GM19324 (cell line): Measurements from ENCODE around the gene ATP1A3.

ENCODE experiments used
- ATAC-seq: cut with Tn5 transposase; IDR thresholded peaks from one replicate; pipeline ENCODE4 v1.9.1; 2021; ENCODE audit warnings: mild to moderate bottlenecking, moderate library complexity; ENCODE audit not compliant: unreplicated experiment, low FRiP score

Gene ATP1A3

DNA sequence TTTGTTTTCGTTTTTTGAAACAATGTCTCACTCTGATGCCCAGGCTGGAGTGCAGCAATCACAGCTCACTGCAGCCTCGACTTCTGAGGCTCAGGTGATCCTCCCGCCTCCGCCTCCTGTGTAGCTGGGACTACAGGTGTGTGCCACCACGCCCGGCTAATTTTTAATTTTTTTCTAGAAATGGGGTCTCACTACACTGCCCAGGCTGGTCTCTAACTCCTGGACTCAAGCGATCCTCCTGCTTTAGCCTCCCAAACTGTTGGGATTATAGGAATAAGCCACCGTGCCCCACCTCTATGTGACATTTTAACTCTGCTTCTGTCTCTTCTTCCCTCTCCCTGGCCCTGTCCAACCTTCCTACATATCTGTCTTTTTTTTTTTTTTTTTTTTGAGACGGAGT lies 5.1 kb downstream of the ATP1A3 start:
- no peak for ATAC-seq

GRCh38 chr19:41987141-41987860 lies 6.7 kb downstream of the ATP1A3 start:
- ATAC-seq = no peak

GRCh38 chr19:41984961-41985360 lies 9.1 kb downstream of the ATP1A3 start:
- no peak for ATAC-seq

- ATAC-seq = no peak
Observed at GRCh38 chr19:41981724-41982123, 12.3 kb downstream of the ATP1A3 start.

DNA sequence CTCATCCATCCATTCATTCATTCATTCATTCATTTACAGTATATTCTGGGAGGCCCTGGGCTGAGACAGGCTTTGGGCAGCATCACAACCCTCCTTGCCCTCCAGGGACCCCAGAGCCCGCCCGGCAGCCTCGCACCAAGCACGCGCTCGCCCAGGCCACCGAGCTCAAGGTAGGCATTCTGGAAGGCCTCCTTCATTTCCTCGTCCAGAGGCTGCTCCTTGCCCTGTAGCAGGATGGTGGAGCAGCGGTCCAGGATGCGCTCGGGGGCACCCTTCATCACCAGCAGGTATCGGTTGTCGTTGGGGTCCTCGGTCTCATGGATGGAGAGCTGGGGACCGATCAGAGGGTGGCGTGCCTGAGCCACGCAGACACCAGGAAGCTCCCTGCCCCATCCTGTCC lies 15.6 kb downstream of the ATP1A3 start:
- no peak for ATAC-seq

GRCh38 chr19:41977916-41978315 lies 16.1 kb downstream of the ATP1A3 start:
- no peak for ATAC-seq

DNA sequence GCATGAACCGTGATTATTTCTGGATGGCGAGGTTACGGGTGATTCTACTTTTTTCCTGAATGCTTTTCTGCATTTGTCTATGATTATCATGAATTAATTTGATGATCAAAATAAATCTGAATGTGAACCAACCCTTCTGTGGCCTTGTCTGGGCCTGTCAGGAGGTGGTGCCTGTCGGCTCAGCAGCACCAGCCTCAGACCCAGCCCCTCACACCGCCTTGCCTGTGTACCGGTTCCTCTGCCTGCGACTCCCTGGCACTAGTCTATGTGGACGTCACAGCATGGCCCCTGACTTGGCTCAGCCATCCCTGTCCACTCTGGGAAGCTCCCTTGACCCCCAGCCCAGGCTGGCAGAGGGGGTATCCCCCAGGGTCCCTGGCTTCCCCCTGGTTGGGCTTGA lies 19.4 kb downstream of the ATP1A3 start:
- no peak for ATAC-seq

DNA sequence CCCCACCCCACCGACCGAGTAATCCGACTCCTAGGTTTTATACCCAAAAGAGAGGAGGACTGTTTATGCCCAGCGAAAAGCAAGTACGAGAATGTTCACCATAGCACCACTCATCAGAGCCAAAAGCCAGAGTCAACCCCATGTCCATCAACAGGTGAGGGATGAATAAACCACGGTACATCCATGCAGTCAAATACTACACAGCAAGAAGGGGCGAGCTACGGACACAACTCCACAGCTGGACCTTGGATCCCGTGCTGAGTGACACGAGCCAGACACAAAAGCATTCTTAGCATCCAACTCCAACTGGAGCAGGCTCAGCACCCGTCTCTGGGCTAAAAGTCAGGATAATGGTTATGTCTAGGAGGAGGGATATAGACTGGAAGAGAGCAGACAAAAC lies 22.7 kb downstream of the ATP1A3 start:
- no peak for ATAC-seq

GRCh38 chr19:41969772-41970458 lies 24.1 kb downstream of the ATP1A3 start:
- no peak for ATAC-seq

DNA sequence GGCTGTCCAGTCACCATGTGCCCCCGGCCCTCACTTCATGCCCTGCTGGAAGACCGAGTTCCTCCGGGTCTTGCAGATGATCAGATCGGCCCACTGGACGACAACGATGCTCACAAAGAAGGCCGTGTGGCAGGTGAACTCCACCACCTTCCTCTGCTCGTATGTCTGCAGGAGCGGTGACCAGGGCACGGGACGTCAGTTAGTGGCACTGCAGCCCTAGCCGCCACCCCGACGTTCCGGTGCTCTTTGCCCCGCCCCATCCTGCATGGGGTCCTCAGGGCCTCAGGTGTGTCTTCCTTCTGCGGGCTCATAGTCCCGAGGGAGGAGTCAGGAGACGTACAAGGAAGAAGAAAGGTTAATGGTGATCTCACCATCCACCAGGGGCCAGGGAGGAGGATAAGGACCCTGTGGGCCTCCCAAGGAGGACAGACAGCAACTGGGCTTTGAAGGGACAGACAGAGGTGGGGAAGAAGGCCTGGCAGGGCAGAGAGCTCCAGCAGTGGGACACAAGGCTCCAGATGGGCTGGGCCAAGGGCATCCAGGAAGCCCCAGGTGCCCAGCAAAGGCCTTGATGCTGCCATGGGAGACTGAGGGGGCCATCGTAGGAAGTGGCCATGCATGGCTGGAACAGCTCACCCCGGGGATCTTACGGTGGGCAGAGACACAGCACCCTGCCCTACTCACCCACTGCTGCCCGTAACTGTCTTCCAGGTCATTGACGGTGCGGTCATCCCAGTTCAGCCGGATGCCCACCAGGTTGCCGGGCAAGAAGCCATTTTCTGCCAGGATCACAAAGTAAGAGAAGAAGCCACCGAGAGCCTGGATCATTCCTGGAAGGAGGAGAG lies 25.1 kb downstream of the ATP1A3 start:
- ATAC-seq = no peak

DNA sequence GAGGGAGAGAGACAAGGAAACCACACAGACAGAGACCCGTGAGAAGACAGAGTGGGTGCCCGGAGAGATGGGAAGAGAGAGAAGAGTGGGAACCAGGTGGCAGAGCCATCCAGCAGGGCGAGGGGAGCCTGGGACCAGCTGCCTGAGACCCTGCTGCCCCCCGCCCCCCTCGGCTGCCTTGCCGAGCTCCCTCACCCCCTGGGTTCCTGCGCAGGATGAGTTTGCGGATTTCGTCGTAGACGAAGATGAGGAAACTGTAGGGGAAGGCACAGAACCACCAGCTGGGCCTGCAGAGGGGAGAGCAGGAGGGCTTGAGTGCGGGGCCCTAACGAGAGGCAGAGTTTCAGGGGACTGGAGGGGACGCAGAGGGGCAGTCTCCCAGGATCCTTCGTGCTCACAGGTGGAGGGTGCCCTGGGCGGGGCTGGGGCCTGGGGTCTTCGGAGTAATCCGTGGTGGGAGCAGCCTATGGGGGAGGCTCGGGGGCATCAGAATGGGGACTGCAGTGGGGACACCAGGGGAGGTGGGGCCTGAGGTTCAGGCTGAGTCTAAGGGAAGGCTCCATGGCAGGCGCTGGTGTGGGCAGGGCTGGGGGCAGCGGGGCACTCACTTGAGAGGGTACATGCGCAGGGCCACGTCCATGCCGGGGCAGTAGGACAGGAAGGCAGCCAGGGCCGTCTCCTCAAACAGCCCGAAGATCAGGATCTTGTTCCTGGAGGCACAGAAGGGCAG lies 26.8 kb downstream of the ATP1A3 start:
- no peak for ATAC-seq

- ATAC-seq = no peak
Observed at GRCh38 chr19:41965106-41965505, 28.9 kb downstream of the ATP1A3 start.

- no peak for ATAC-seq
Observed at GRCh38 chr19:41960973-41961372, 33.1 kb downstream of the ATP1A3 start.

DNA sequence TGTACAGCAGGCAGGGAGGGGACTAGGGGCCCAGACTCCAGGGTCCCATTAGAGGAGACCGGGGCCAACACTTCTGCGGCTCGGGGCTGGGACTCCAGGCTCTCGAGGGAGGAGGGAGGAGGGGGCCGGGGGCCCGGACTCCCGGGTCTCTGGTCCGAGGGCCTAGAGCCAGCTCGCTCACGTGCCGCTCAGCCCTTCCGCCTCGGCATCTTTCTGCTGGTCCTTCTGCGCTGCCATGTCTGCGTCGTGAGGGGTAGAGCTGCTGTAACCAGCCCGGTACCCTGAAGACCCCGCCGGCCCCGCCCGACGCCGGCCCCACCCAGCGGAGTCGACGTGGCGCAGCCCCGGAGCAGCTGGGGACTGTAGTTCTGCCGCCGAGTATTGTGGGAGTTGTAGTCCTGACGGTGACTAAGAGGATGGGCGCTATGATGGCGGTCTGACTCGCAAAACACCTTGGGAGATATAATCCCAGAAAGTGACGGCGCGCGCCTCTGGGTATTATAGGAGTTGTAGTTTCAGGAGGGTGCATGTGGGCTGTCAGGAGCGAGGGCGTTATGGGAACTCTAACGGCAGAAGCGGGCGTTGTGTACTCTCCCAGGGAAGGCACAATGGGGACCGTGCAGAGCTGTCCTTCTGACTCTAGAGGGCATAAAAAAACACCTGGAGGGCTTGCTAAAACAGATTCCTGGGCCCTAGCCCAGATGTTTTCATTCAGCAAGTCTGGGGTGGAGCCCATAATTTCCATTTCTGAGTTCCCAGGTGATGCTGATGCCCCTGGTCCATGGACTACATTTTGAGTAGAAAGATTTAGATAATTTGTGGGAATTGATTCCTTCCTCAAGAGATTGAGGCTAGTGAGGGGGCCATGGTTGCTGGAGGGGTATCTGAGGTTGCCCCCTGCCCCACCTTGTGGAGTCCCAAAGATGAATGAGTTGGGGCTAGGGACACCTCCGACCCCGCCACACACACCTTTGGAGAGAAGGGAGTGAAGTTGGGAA lies 34.7 kb downstream of the ATP1A3 start, which contains the start of gene RABAC1:
Gene RABAC1 (minus strand): TSS at position 266 of the 998 bp plus-strand sequence. CDS start 29 bp downstream, at position 237.
- ATAC-seq = peak; percentile 82

DNA sequence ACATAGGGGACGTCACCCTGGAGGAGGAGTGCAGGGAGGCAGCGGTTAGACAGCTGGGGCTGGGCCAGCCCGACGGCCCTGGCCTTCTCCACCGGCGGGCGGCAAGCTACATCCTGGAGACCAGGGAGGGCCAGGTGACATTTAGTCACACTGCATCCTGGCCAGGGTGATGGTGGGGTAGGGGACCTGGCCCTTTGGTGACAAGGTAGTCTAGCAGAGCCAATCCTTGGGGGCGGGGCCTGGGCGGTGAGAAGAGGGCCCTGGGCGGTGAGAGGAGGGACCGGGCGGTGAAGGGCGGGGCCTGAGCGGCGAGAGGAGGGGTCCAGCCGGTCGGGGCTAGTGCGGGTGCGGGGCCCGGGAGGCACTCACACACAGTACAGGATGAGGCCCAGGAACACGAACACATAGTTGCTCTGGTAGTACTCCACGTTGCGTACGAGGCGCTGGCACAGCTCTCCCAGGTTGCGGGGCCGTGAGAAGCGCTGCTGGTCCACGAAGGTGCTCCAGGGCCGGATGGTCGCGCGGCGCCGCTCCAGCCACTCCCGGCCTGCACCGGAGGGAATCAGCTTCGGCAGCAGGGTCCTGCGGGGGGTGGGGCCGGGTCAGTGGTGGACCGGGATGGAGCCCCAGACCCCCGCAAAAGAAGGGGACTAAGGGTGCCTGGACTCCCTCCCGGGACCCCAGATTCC lies 35.5 kb downstream of the ATP1A3 start:
- ATAC-seq = peak; percentile 50

DNA sequence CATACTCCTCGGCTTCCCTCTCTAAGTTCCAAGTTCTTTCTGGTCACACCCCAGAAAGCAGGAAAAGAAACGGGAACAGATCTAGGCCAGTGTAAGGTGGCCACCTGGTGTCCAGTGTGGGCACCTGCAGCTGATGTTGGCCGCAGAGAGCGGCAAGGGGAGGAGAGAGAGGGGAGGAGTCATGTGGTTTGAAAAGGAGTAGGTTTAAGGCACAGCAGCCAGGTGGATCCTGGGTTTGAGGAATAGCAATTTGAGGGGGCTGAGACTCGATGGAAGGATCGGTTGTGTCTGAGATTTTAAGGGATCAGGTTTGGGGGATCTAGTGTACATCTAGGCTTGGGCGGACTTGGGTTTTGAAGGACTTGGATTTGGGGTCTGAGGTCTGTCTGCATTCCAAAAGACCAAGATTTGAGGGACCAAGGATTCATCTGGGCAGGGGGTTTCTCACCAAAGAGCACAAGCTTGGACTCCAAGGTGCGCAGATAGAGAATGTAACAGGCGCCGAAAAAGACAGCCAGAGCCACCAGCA lies 36.1 kb downstream of the ATP1A3 start:
- peak; percentile 36 for ATAC-seq

- ATAC-seq = no peak
Observed at GRCh38 chr19:41957161-41957837, 36.7 kb downstream of the ATP1A3 start.

DNA sequence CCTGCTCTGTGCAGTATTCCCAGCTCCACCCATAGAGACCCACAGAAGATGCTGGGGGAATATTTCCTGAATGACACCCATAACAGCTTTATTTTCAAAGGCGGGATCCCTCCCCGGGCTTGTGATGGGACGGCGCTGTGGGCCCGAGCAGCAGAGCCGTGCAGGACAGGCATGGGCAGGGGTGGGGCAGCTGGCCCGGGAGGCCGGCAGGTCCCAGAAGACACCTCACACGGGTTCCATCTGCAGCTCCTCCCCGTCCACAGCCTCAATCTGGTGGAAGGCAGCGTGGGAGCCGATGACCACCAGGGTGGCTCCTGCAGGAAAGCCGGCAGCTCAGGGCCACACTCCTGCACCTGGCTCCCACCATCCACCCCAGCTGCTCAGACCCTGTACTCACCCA lies 37.4 kb downstream of the ATP1A3 start:
- no peak for ATAC-seq
